Type B pancreatic cell (in vitro differentiated cells): ENCODE data around the gene RBMS3. TPM values are rescaled to one million over a fixed set of nuclear protein-coding genes. Genes with fewer than 3 reads are reported as not detected.

ENCODE experiments used
- DNase-seq: peaks from one replicate; pipeline ENCODE4 v3.0.0; 2021; ENCODE audit warnings: mixed read lengths; ENCODE audit not compliant: unreplicated experiment; ENCODE audit errors: extremely low spot score
- H3K27ac Mint-ChIP-seq: 2 replicates; pipeline ENCODE4 v1.8.0; 2021; ENCODE audit warnings: mild to moderate bottlenecking, mixed read lengths
- H3K27me3 Mint-ChIP-seq: 2 replicates; pipeline ENCODE4 v1.8.0; 2021; ENCODE audit warnings: mixed read lengths
- H3K36me3 Mint-ChIP-seq: 2 replicates; pipeline ENCODE4 v1.8.0; 2021; ENCODE audit warnings: mixed read lengths
- H3K4me1 Mint-ChIP-seq: one replicate; pipeline ENCODE4 v1.8.0; 2021; ENCODE audit warnings: mixed read lengths; ENCODE audit not compliant: unreplicated experiment
- H3K4me3 Mint-ChIP-seq: 2 replicates; pipeline ENCODE4 v1.8.0; 2021; ENCODE audit warnings: mild to moderate bottlenecking, mixed read lengths
- H3K9me3 Mint-ChIP-seq: 2 replicates; pipeline ENCODE4 v1.8.0; 2021; ENCODE audit warnings: mixed read lengths
- total RNA-seq: library from RNA; stranded (reverse); gene quantifications from 2 replicates; pipeline ENCODE4 v1.2.1, GENCODE V29; 2021; ENCODE audit warnings: low replicate concordance
- TF ChIP-seq, protein P1 (sequence below): fragments of 200-600 bp; sonication (generic); conservative IDR thresholded peaks from 2 replicates; pipeline ENCODE4 v1.5.0; 2021; ENCODE audit warnings: antibody characterized with exemption, mild to moderate bottlenecking

RBMS3 gene
- total RNA-seq, 1 donor from 2014 or later, result 36.6 TPM

DNA sequence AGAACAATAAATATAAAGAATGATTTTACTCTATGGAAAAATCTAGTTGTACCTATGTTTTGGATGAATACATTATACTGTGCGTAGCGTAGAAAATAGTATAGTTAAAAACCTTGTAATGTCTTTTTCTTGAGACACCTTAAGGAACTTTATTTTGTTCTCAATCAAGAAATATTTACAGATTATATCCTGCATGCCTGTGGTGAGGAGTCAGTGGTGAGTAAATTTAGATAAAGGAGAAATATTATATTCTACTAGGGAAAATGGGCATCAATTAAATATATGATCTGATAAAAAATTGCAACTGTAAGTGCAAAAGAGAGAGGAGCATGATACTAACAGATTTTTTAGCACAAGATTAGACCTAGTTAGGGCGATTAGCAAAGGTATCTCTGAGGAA is 157.7 kb downstream of the RBMS3 start:
- H3K9me3 Mint-ChIP-seq, result peaks cover 7% of the 10 kb centered on the region
- peaks cover 3% of the 10 kb centered on the region for H3K27me3 Mint-ChIP-seq
- H3K4me3 Mint-ChIP-seq, result peak overlapping the region; percentile 46
- no peak for DNase-seq
- peaks cover 20% of the 10 kb centered on the region for H3K4me1 Mint-ChIP-seq
- TF ChIP-seq, protein P1, sequence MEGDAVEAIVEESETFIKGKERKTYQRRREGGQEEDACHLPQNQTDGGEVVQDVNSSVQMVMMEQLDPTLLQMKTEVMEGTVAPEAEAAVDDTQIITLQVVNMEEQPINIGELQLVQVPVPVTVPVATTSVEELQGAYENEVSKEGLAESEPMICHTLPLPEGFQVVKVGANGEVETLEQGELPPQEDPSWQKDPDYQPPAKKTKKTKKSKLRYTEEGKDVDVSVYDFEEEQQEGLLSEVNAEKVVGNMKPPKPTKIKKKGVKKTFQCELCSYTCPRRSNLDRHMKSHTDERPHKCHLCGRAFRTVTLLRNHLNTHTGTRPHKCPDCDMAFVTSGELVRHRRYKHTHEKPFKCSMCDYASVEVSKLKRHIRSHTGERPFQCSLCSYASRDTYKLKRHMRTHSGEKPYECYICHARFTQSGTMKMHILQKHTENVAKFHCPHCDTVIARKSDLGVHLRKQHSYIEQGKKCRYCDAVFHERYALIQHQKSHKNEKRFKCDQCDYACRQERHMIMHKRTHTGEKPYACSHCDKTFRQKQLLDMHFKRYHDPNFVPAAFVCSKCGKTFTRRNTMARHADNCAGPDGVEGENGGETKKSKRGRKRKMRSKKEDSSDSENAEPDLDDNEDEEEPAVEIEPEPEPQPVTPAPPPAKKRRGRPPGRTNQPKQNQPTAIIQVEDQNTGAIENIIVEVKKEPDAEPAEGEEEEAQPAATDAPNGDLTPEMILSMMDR, result no peak
- no peak overlapping the region for H3K27ac Mint-ChIP-seq
- peaks cover 22% of the 10 kb centered on the region for H3K36me3 Mint-ChIP-seq

DNA sequence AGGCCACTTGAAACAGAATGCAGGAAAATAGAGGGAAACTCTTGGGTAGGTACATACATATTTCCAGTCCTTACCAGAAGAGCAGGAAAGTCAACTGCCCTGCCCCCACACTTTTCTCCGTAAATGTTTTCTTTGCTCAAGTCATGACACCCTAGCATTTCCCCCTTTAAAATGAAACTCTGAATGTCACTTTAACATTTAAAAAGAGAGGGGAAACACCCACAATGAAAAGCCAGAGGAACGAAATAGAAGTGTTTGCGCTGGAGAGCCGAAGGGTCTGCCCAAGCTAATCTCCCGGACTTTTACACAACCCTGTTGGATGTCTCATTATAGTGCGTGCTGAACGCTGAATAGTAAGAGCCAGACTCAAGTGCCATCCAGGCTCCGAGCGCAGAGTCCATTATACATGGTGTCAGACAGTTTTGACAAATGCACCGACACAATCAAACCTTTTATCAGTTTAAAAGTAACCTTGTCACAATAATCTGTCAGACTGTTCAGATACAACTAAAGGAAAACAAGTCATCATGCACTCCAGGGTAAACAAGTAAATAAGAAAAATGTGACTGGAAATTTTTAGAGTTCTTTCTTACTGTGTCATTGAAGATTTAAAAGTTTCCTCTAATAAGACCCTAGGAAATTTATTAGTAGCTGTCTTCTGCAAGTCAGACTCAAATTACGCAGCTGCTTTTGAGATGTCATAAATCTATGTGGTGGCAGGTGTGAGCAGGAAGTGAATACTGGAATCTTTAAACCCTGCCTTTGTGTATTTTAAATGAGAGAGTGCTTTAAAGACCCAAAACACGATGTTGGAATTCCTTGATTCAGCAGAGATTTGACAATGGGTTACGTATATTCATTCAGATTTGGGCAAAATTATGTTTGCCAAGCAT is 159.8 kb downstream of the RBMS3 start:
- Mint-ChIP-seq H3K4me3 (peak overlapping the region; percentile 87), H3K27me3 (peaks cover 4% of the 10 kb centered on the region), H3K27ac (peak overlapping the region; percentile 80), H3K36me3 (peaks cover 13% of the 10 kb centered on the region), H3K9me3 (peaks cover 5% of the 10 kb centered on the region), H3K4me1 (peaks cover 20% of the 10 kb centered on the region)
- no peak for DNase-seq
- TF ChIP-seq, protein P1, result no peak

DNA sequence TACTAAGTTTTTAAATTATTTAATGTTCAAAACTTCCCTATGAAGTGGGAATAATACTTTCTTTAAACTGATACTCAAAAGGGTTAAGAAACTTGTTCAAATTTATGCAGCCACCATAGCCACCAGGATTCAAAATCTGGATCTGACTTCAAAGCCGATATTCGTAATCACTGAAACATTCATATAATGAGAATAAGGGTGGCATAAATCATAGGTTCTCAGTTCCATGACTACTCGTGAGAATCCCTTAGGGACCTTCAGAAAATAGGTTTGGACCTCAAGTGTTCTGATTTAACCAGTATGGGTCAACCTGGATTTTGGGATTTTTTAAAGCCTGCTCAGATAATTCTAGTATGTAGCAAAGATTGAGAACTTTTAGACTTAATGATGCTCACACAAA is 160.6 kb downstream of the RBMS3 start:
- TF ChIP-seq, protein P1, result no peak
- H3K27me3 Mint-ChIP-seq, result peaks cover 4% of the 10 kb centered on the region
- DNase-seq, result no peak
- H3K4me3 Mint-ChIP-seq, result no peak overlapping the region
- peaks cover 20% of the 10 kb centered on the region for H3K4me1 Mint-ChIP-seq
- no peak overlapping the region for H3K27ac Mint-ChIP-seq
- H3K36me3 Mint-ChIP-seq, result peaks cover 13% of the 10 kb centered on the region
- H3K9me3 Mint-ChIP-seq, result peaks cover 5% of the 10 kb centered on the region

DNA sequence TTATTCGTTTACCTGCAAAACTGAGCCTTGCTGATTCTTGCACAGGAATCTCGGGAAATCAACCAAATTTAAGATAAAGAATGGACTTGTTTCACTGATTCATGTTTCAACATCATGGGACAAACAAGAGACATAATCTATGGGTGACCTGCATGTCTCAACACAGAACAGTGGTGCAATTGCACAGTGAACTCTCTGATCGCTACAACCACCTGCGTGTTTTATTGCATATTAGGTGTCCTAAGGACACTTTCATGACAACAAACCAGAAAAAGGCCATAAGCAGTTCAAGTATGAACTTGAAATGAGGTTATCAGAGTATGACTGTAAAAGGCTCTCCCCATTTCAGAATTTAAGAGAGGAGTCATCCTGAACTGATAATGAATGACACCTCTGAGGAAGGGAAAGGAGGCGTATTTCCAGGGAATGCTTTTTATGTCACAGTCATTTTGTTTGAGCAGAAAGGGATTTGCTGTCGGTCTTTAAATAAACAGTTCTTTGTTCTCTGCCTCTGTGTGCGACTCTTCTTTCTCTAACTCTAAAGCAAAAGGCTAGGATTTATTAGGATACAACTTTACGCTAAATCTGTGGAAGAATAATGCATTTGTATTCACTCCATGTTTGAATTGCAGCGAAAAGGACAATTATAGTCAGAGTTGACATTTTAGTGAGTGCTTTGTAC is 167.2 kb downstream of the RBMS3 start:
- no peak overlapping the region for H3K4me3 Mint-ChIP-seq
- H3K4me1 Mint-ChIP-seq, result peaks cover 15% of the 10 kb centered on the region
- H3K27me3 Mint-ChIP-seq, result peaks cover 9% of the 10 kb centered on the region
- DNase-seq, result no peak
- TF ChIP-seq, protein P1, result no peak
- H3K9me3 Mint-ChIP-seq, result peaks cover 5% of the 10 kb centered on the region
- H3K36me3 Mint-ChIP-seq, result peaks cover 11% of the 10 kb centered on the region
- peak overlapping the region; percentile 46 for H3K27ac Mint-ChIP-seq

DNA sequence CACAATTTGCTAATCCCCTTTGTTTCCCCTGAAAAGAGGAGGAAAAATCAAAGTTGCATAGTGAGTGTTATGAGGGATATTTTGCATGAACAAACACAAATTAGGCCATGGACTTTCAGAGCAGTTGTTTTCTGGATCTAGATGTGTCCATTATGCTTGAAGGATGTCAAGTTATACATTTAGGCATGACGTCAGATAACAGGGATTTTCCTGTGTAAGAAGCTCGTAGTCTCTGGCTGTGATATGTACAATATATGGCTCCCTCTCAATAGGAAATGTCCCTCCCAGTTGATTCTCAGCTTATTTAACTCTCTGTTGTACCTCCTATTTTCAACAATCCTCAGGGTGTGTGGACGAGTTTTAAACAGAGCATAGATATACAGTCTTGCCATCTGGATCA is 171.0 kb downstream of the RBMS3 start:
- Mint-ChIP-seq H3K27ac (no peak overlapping the region), H3K9me3 (no peaks in the 10 kb centered on the region), H3K27me3 (peaks cover 5% of the 10 kb centered on the region), H3K4me3 (no peak overlapping the region), H3K4me1 (peaks cover 19% of the 10 kb centered on the region), H3K36me3 (peaks cover 5% of the 10 kb centered on the region)
- TF ChIP-seq, protein P1, result no peak
- DNase-seq, result no peak
